Ascending aorta (tissue), 2 donors: ENCODE measurements around the gene TRAPPC10. TPM values are rescaled to one million over a fixed set of nuclear protein-coding genes. Genes with fewer than 3 reads are reported as not detected.

Experiments used
- DNase-seq, 2 donors: peaks; one replicate each; pipeline ENCODE4 v3.0.0-alpha.2; 2019; ENCODE audit warnings: low spot score in 2 of 2
- H3K27ac ChIP-seq, 2 donors: fragments of 200-600 bp; sonication (generic); one replicate each; pipeline ENCODE4 v1.5.1; 2016 to 2017; ENCODE audit warnings: mild to moderate bottlenecking in 1 of 2
- H3K27me3 ChIP-seq: fragments of 200-600 bp; sonication (generic); one replicate; pipeline ENCODE4 v1.5.1; 2017
- H3K36me3 ChIP-seq, 2 donors: fragments of 200-600 bp; sonication (generic); one replicate each; pipeline ENCODE4 v1.5.1; 2016
- H3K4me1 ChIP-seq, 2 donors: fragments of 200-600 bp; sonication (generic); one replicate each; pipeline ENCODE4 v1.5.1; 2016 to 2017; ENCODE audit warnings: mild to moderate bottlenecking in 1 of 2
- H3K4me3 ChIP-seq, 2 donors: fragments of 200-600 bp; sonication (generic); one replicate each; pipeline ENCODE4 v1.5.1; 2016 to 2017; ENCODE audit warnings: mild to moderate bottlenecking in 1 of 2
- H3K9me3 ChIP-seq, 2 donors: fragments of 200-600 bp; sonication (generic); one replicate each; pipeline ENCODE4 v1.5.1; 2016
- intact Hi-C: fragments of 100-400 bp; cut with DNase I; formaldehyde crosslinking; loops from one replicate; pipeline ENCODE4 v1.15.1; 2023
- total RNA-seq: library from RNA; depleted of rRNA; stranded (reverse); fragments of >200 nt; gene quantifications from one replicate; pipeline ENCODE4 v1.1.0, GENCODE V29; 2016
- TF ChIP-seq, protein P1 (sequence below), 3 experiments: fragments of 200-600 bp in 2 of 3; fragments of 450-650 bp in 1 of 3; sonication (generic) in 2 of 3; IDR thresholded peaks; one replicate each; pipeline ENCODE4 v1.5.1; 2016 to 2019; ENCODE audit warnings: antibody characterized with exemption in 3 of 3, mild to moderate bottlenecking in 1 of 3, moderate library complexity in 1 of 3

The TRAPPC10 gene
- total RNA-seq, 1 donor from 2014 or later, result 7.9 TPM

DNA sequence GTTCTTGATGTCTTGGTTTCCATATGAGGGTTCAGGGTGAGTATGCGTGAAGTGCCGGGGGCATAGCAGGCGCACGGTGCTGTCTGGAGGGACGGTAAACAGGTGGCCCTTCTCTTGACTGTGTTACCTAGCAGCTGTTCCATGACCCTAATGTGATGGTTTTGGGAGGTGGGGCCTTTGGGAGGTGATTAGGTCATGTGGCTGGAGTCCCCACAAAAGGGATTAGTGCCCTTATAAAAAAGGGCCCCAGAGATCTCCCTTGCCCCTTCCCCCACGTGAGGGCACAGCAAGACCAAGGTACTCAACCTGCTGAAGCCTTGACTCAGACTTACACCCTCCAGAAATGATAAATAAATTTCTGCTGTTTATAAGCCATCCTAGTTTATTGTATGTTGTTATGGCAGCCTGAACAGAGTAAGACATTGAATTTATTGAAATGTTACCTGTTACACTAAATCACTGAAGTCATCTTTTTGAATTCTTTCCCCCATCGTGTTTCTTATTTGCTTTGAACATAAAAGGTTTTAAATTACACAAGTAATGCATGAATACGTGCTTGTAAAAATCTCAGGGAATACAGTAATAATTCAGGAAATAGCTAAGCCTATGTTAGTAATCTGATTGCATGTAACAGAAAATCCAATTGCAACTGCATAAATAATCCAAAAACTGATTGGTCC lies 15.6 kb downstream of the TRAPPC10 start:
- TF ChIP-seq, protein P1, sequence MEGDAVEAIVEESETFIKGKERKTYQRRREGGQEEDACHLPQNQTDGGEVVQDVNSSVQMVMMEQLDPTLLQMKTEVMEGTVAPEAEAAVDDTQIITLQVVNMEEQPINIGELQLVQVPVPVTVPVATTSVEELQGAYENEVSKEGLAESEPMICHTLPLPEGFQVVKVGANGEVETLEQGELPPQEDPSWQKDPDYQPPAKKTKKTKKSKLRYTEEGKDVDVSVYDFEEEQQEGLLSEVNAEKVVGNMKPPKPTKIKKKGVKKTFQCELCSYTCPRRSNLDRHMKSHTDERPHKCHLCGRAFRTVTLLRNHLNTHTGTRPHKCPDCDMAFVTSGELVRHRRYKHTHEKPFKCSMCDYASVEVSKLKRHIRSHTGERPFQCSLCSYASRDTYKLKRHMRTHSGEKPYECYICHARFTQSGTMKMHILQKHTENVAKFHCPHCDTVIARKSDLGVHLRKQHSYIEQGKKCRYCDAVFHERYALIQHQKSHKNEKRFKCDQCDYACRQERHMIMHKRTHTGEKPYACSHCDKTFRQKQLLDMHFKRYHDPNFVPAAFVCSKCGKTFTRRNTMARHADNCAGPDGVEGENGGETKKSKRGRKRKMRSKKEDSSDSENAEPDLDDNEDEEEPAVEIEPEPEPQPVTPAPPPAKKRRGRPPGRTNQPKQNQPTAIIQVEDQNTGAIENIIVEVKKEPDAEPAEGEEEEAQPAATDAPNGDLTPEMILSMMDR (IDR thresholded peaks at IDR 0.05), result no peak
- Histone ChIP-seq H3K27me3 (no peaks in the 10 kb centered on the region), H3K36me3 (peaks cover 3% of the 10 kb centered on the region in 2 donors), H3K4me3 (no peak overlapping the region), H3K27ac (no peak overlapping the region), H3K4me1 (peaks cover 2 to 3% of the 10 kb centered on the region in 2 donors), H3K9me3 (no peaks in the 10 kb centered on the region)
- DNase-seq, result no peak
- intact Hi-C loops, result no loop called here

DNA sequence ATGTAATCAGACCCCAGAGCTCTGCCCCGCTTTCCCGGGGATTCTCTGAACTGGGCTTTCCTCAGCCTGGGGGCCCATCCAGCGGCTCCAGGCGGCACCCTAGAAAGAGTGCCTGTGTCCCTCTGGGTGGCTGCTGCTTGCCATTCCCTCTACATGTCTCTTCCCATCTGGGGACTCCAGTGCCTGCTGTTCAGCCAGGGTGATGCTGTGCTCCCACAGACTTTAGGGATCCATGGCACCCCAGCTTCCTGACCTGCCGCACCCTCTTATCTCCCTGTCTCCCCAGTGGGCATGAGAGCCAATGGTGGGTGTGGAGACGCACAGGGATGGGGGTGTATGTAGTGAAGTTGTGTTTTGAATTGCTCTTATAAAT lies 16.2 kb downstream of the TRAPPC10 start:
- no peak for DNase-seq
- TF ChIP-seq, protein P1 (IDR thresholded peaks at IDR 0.05), result no peak
- intact Hi-C loops, result no loop called here

DNA sequence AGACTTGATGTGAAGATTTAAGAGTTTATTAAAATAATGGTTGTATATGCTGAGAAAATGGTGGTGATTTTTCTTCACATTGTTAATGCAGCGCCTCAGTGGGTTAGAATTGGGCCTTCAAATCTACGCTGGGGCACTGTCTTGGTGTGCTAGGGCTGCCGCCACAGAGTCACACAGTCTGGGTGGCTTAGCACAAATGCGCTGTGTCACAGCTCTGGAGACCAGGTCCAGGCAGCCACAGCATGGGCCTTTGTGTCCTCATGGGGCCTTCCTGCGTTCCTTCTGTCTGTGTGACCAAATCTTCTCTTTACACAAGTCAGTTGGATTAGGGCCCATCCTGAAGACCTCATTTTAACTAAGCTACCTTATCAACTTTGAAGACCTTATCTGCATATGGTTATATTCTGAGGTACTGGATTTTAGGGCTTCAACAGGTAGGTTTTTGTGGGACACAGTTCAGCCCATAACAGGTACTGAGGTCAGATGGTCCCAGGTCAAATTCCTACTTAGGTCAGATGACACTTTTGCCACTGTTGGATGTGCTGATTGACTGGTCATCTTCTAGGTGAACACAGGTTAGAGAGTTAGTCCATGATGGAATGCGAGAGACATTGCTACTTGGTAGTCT lies 17.5 kb downstream of the TRAPPC10 start:
- H3K27ac ChIP-seq, result no peak overlapping the region
- DNase-seq, result no peak
- no peak overlapping the region for H3K4me3 ChIP-seq
- intact Hi-C loops, result no loop called here
- H3K4me1 ChIP-seq, result peaks cover 2 to 3% of the 10 kb centered on the region in 2 donors
- H3K9me3 ChIP-seq, result no peaks in the 10 kb centered on the region
- no peaks in the 10 kb centered on the region for H3K27me3 ChIP-seq
- TF ChIP-seq, protein P1 (IDR thresholded peaks at IDR 0.05), result no peak
- peaks cover 18 to 22% of the 10 kb centered on the region in 2 donors for H3K36me3 ChIP-seq

More for the DNA sequence above, 16.2 kb downstream of the TRAPPC10 start:
- Histone ChIP-seq H3K9me3 (no peaks in the 10 kb centered on the region), H3K4me3 (no peak overlapping the region), H3K36me3 (peaks cover 6 to 9% of the 10 kb centered on the region in 2 donors), H3K27me3 (no peaks in the 10 kb centered on the region), H3K27ac (no peak overlapping the region), H3K4me1 (peaks cover 2 to 3% of the 10 kb centered on the region in 2 donors)

DNA sequence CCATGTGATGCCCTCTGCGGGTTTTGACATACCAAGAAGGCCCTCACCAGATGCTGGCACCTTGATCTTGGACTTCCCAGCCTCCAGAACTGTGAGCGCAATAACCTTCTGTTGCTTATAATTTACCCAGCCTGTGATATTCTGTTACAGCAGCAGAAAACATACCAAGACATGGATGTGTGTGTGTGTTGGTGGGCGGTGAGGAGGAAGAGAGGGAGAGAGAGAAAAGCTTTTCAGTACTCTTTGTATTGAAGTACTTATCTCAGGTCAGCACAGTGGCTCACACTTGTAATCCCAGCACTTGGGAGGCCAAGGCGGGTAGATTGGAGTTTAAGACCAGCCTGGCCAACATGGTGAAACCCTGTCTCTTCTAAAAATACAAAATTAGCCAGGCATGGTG lies 23.1 kb downstream of the TRAPPC10 start:
- no peak for DNase-seq
- intact Hi-C loops, result no loop called here
- Histone ChIP-seq H3K9me3 (no peaks in the 10 kb centered on the region), H3K4me3 (no peak overlapping the region), H3K27me3 (no peaks in the 10 kb centered on the region), H3K36me3 (peaks cover 32 to 53% of the 10 kb centered on the region in 2 donors), H3K27ac (no peak overlapping the region), H3K4me1 (no peaks in the 10 kb centered on the region)
- TF ChIP-seq, protein P1 (IDR thresholded peaks at IDR 0.05), result no peak

DNA sequence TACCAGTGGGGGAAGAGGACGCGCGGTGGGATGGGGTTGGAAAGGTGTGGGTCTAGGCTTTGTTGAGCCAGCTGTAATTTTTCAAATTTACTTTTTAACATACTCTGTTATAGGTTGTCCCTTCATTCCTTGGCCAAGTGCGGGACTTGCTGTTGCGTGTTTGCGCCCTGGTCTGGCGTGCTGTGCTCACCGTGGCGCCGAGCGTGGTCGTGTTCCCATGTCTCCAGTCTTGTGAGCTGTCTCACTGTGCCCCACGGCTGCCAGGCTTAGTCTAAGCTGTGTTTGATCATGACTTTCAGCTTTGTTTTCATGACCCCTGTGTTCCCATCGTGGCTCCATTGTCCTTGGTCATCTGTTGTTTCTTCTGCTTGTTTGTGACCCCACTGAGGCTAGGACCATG lies 26.0 kb downstream of the TRAPPC10 start:
- no peak for DNase-seq
- Histone ChIP-seq H3K36me3 (peaks cover 27 to 46% of the 10 kb centered on the region in 2 donors), H3K27ac (no peak overlapping the region), H3K27me3 (no peaks in the 10 kb centered on the region), H3K4me3 (no peak overlapping the region), H3K9me3 (no peaks in the 10 kb centered on the region), H3K4me1 (no peaks in the 10 kb centered on the region)
- TF ChIP-seq, protein P1 (IDR thresholded peaks at IDR 0.05), result no peak
- intact Hi-C loops, result no loop called here
